Panc1 (cell line): Measurements from ENCODE around the gene RAD9A. TPM values are rescaled to one million over a fixed set of nuclear protein-coding genes. Genes with fewer than 3 reads are reported as not detected.

ENCODE experiments used
- ATAC-seq: fragments of 200-7000 bp; cut with Tn5 transposase; 2 replicates; pipeline ENCODE4 v1.9.1; 2020; ENCODE audit warnings: mild to moderate bottlenecking, moderate library complexity
- BruUV-seq: library from RNA; stranded (reverse); fragments of 400-500 nt; replicated peaks from 2 replicates; lab custom pipeline; 2021; lab: Mats Ljungman, UMichigan
- CTCF ChIA-PET: fragments of 300-600 bp; sonication (Branson Sonifier 250); formaldehyde crosslinking; loops from one replicate; lab custom pipeline; 2022; ENCODE audit warnings: antibody characterized with exemption; lab: Charles Lee
- POLR2A ChIA-PET: fragments of 300-600 bp; sonication (Branson Sonifier 250); formaldehyde crosslinking; loops from one replicate; lab custom pipeline; 2022; ENCODE audit warnings: antibody characterized with exemption; lab: Charles Lee
- DNase-seq: peaks from one replicate; pipeline ENCODE4 v3.0.0-alpha.2; 2010; ENCODE audit warnings: low read depth, low spot score
- H3K27ac ChIP-seq: 2 replicates; pipeline ENCODE4 v1.5.1; 2011; ENCODE audit warnings: mild to moderate bottlenecking, low read length, inconsistent platforms
- H3K27me3 ChIP-seq: fragments of 200-500 bp; sonication (Bioruptor generic); 2 replicates; pipeline ENCODE4 v1.6.0; 2014; ENCODE audit warnings: low read length, inconsistent platforms; ENCODE audit not compliant: control insufficient read depth, insufficient read depth
- H3K36me3 ChIP-seq: fragments of 200-500 bp; sonication (Bioruptor generic); 2 replicates; pipeline ENCODE4 v1.5.1; 2014; ENCODE audit warnings: inconsistent platforms, mild to moderate bottlenecking, low read length, moderate library complexity; ENCODE audit not compliant: control insufficient read depth, insufficient read depth
- H3K4me1 ChIP-seq: 2 replicates; pipeline ENCODE4 v1.5.1; 2011; ENCODE audit warnings: inconsistent platforms, mild to moderate bottlenecking, low read length, moderate library complexity; ENCODE audit not compliant: control insufficient read depth, insufficient read depth
- H3K4me3 ChIP-seq, 2 experiments: 2 replicates each; pipeline ENCODE4 v1.5.1; 2011 to 2012; ENCODE audit warnings: low read depth in 2 of 2, low read length in 2 of 2, mild to moderate bottlenecking in 2 of 2, inconsistent platforms in 1 of 2, moderate library complexity in 1 of 2
- H3K9me3 ChIP-seq: fragments of 200-500 bp; sonication (Bioruptor generic); 2 replicates; pipeline ENCODE4 v1.5.1; 2014; ENCODE audit warnings: low read depth, mild to moderate bottlenecking, inconsistent platforms, low read length, moderate library complexity; ENCODE audit not compliant: control insufficient read depth, insufficient read depth
- CTCF ChIP-seq: fragments of 450-650 bp; IDR thresholded peaks from 2 replicates; pipeline ENCODE4 v1.5.1; 2017; ENCODE audit warnings: mild to moderate bottlenecking
- POLR2AphosphoS5 ChIP-seq: IDR thresholded peaks from 2 replicates; pipeline ENCODE4 v1.6.1; 2012; ENCODE audit warnings: mild to moderate bottlenecking, low read depth, low read length, moderate library complexity
- TCF7L2 ChIP-seq: IDR thresholded peaks from 2 replicates; pipeline ENCODE4 v1.6.1; 2011; ENCODE audit warnings: mild to moderate bottlenecking, low read depth, low read length, inconsistent platforms
- in situ Hi-C: cut with HindIII; loops from 2 replicates; pipeline ENCODE4 v1.10.0; 2016; ENCODE audit warnings: low sequenced_read_pairs, low pct_unique_long_range_greater_than_20kb
- intact Hi-C: fragments of 100-400 bp; cut with micrococcal nuclease; formaldehyde crosslinking; loops from one replicate; pipeline ENCODE4 v1.10.0; 2022; ENCODE audit not compliant: unreplicated experiment
- total RNA-seq: library from RNA; stranded (reverse); gene quantifications from one replicate; pipeline ENCODE4 v1.2.1, GENCODE V29; 2021; ENCODE audit not compliant: unreplicated experiment

The RAD9A gene
- total RNA-seq, 1 experiment from 2014 or later, result 33.1 TPM

- POLR2A ChIA-PET, result no interaction called here
- in situ Hi-C loops, result no loop called here
- peak; percentile 21; the same call in 1 of the 2 replicates for ATAC-seq
- Histone ChIP-seq H3K27me3 (no peaks in the 10 kb centered on the region), H3K27ac (peak overlapping the region; percentile 88), H3K4me3 (peak overlapping the region; percentile 65 to 69), H3K4me1 (peaks cover 61% of the 10 kb centered on the region), H3K36me3 (no peaks in the 10 kb centered on the region; the same call in 1 of the 2 replicates), H3K9me3 (no peaks in the 10 kb centered on the region)
- no peak for DNase-seq
- TF ChIP-seq POLR2AphosphoS5 (peak; percentile 14; the same call in 1 of the 2 replicates), TCF7L2 (no peak)
- CTCF ChIA-PET, result interaction anchor here (0.6 to 6.9 kb wide), 5 partner anchors 9 to 55 kb away, joined by 4 to 58 read pairs (median 5); partner anchors contain the start of genes POLD4 and PPP1CA
- BruUV-seq, result no TSS peak
- intact Hi-C loops, result no loop called here
These were observed 19.9 kb upstream of the RAD9A start for GRCh38 chr11:67371911-67372320.

GRCh38 chr11:67372321-67372992 lies 19.3 kb upstream of the RAD9A start:
- intact Hi-C loops, result no loop called here

GRCh38 chr11:67372993-67373647 lies 18.7 kb upstream of the RAD9A start, which contains the start of gene CLCF1:
TSS of gene CLCF1 (minus strand) at chr11:67373598. CDS start at chr11:67373539, 59 bp downstream.
- TF ChIP-seq TCF7L2 (no peak), POLR2AphosphoS5 (peak; percentile 5; the same call in 1 of the 2 replicates), CTCF (no peak)
- no peaks in the 10 kb centered on the region for H3K27me3 ChIP-seq
- peak within 1 kb of the TSS; percentile 98 for H3K27ac ChIP-seq
- ATAC-seq (peak; percentile 44), DNase-seq (no peak)
- ChIA-PET CTCF (interaction anchor here (0.7 to 6.9 kb wide), 5 partner anchors 8 to 199 kb away, joined by 5 to 58 read pairs (median 19); no protein-coding TSS in a partner anchor), POLR2A (interaction anchor here (0.6 to 1.3 kb wide), 7 partner anchors 9 to 805 kb away, joined by 3 to 15 read pairs (median 6); partner anchors contain the start of gene PPP1CA)
- no peaks in the 10 kb centered on the region for H3K9me3 ChIP-seq
- no peaks in the 10 kb centered on the region; the same call in 1 of the 2 replicates for H3K36me3 ChIP-seq
- H3K4me3 ChIP-seq, result peak within 1 kb of the TSS; percentile 65 to 69
- in situ Hi-C loops (no loop called here), intact Hi-C loops (no loop called here)
- BruUV-seq, result no TSS peak
- H3K4me1 ChIP-seq, result peaks cover 64% of the 10 kb centered on the region

More at GRCh38 chr11:67372321-67372992, 19.3 kb upstream of the RAD9A start:
- BruUV-seq, result no TSS peak
- Histone ChIP-seq H3K36me3 (no peaks in the 10 kb centered on the region; the same call in 1 of the 2 replicates), H3K4me1 (peaks cover 62% of the 10 kb centered on the region), H3K4me3 (peak overlapping the region; percentile 65 to 69), H3K27me3 (no peaks in the 10 kb centered on the region), H3K27ac (peak overlapping the region; percentile 88), H3K9me3 (no peaks in the 10 kb centered on the region)
- CTCF ChIA-PET, result interaction anchor here (0.6 to 6.9 kb wide), 4 partner anchors 8 to 55 kb away, joined by 4 to 58 read pairs (median 6); partner anchors contain the start of gene PPP1CA
- TF ChIP-seq TCF7L2 (no peak), POLR2AphosphoS5 (peak; percentile 74; the same call in 1 of the 2 replicates)
- no peak for DNase-seq
- in situ Hi-C loops, result no loop called here
- peak; percentile 39 for ATAC-seq
- POLR2A ChIA-PET, result interaction anchor here (0.5 to 1.0 kb wide), 4 partner anchors 15 to 805 kb away, joined by 3 to 6 read pairs (median 4); no protein-coding TSS in a partner anchor
